Medulla oblongata (tissue), 1 donor: Measurements from ENCODE around the gene MAK.
"Not testable (repeated sequence)": the region's sequence is repeated elsewhere in the genome, so short reads cannot be mapped to it uniquely, and the experiment has no call there.

Source experiments
- DNase-seq: peaks from one replicate; pipeline ENCODE4 v3.0.0-alpha.2; 2015; ENCODE audit errors: extremely low spot score

Gene MAK

DNA sequence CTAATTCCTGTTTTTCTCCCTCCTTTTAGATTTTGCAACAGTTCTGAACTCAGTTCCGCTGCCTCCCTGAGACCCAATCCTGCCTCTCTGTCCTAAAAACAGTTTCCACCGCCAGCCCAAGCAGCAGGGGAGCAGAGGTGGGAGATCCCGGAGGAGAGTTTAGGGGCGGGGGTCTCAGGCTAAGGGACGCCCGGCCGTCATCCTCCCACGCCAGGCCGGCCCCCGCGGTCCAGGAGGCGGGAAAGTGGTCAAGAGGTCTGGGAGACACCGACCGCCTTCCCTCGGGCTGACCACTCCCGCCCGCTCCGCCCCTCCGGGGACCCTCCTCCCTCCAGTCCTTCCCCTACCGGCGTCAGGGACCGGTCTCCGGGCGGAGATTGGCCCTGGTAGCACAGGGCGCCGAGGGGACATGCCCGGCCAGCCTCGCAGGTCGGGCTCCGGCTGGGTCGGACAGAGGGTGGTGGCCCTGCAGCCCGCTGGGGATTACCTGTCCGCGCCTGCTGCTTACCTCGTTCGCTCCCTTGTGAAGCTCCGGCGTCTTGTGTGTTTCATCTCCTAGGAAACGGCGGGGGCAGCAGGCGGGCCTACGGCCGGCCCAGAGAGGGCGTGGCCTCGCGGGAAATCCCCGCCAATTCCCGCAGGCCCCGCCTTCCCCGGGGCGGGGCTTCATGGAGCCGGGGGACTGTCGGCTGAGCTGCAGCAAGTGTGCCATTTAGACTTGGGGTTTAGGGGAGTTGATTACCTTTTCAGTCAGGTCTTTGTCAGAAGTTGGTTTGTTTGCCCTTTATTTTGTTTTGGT lies at the start of gene MAK:
Gene MAK, minus strand, starts transcription at position 545 of the 799 bp plus-strand sequence. CDS start 7,891 bp downstream, outside the sequence.
- DNase-seq, result peak; percentile 90

GRCh38 chr6:10886691-10887502 lies 48.6 kb upstream of the MAK start, which contains the start of gene SYCP2L:
Gene SYCP2L, plus strand, starts transcription at chr6:10887052. Its CDS starts 75 bp downstream, at chr6:10887127.
- DNase-seq, result no peak

DNA sequence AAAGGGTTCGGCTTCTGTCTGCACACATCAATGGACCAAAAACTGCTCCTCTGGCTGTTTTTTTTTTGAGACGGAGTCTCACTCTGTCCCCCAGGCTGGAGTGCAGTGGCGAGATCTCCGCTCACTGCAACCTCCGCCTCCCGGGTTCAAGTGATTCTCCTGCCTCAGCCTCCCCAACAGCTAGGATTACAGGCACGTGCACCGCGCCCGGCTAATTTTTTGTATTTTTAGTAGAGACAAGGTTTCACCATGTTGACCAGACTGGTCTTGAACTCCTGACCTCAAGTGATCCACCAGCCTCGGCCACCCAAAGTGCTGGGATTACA lies 48.0 kb upstream of the MAK start:
- not testable (repeated sequence) for DNase-seq

GRCh38 chr6:10884245-10884972 lies 46.1 kb upstream of the MAK start:
- no peak for DNase-seq

- DNase-seq, result no peak
These were observed 45.2 kb upstream of the MAK start for GRCh38 chr6:10883312-10884244.

DNA sequence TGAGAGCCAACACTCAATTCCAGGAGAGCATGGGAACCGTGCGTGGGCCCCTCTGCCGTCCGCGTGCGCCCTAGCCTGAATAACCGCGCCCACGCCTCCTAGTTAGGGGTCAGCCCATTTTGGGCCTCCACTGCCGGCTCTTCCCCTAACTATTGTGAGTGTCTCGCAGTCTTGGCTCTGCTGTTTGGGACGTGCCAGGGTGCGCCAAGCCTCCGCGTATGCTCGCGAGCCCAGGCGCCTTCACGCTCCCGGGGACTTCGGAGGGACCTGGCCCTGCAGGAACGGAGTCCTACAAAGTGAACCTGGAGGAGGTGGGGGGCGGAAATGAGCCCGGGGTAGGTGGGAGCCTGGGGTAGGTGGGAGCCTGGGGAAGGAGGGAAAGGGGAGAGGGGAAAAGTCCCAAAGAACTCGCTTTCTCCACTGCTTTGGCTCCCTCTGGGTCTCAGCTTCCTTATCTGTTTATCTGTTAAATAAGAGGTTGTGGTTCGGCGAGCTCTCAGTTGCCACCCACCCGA lies 44.4 kb upstream of the MAK start:
- no peak for DNase-seq

- not testable (repeated sequence) for DNase-seq
These were observed 43.9 kb upstream of the MAK start for GRCh38 chr6:10882253-10882630.

DNA sequence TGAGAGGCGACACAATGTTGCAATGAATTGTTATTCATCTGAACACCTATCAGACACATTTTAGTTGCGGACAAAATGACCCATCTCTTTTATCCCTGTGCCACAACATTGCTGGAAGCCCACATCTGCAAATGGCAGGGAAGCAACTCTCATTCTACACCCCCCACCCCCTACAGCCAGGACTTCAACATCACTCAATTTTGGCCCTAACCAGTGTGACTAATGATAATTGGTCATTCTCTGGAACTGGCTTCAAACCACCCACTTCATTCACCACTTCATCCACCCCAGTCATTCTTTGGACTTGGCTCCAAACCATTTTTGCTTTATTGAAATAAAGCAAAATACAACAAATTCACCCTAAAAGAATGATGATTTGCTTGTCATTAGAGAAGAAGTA lies 42.0 kb upstream of the MAK start:
- no peak for DNase-seq

GRCh38 chr6:10877871-10878270 lies 39.5 kb upstream of the MAK start:
- no peak for DNase-seq

DNA sequence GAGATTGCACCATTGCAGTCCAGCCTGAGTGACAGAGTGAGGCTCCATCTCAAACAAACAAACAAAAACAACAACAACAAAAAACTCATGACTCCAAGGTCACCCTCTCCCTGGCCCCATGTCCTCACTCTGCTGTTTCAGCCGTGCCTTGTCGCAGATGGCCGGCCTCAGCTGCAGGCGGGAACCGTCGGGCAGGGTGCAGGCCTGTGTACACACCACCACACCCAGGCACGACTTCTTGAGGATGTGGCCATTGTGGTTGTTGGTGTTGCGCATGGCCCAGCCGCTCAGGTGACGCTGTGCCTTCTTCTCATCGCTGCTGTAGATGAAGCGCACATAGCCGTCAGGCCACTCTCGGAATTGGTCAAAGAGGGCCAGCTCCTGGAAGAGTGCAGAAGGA lies 38.7 kb upstream of the MAK start:
- no peak for DNase-seq

DNA sequence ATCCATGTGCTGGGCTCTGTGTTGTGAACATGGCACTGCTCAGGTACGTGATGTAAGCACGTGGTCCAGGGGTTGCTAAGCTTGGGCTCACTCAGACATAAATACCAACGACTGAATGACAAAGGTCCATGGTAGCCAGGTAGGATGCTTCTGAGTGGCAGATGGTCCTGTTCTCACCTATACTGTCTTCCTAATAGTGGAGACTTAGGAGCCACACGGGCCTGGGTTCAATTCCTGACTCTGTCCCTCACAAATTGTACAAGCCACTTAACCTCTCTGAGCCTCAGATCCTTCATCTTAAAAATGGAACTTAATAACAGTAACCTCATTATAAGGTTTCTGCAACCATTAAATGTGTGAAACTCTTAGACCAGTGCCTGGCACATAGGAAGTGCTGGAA lies 36.7 kb upstream of the MAK start:
- no peak for DNase-seq

GRCh38 chr6:10874207-10874606 lies 35.9 kb upstream of the MAK start:
- no peak for DNase-seq

- no peak for DNase-seq
These were observed 35.0 kb upstream of the MAK start for GRCh38 chr6:10873374-10873773.

DNA sequence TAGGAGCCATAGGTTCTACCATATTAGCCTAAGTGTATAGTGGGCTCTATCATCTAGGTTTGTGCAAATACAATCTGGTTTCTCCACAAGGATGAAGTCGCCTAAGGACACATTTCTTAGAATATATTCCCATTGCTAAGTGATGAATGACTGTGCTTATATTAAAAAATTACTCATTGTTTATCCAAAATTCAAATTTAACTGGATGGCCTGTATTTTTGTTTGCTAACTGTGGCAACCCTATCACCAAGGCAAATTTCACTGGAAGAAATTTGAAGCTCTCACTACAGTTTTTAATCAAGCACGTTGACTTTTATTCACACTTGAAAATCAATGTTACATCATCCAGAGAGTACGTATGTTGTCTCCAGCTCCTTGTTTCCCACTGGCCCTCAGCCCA lies 29.6 kb upstream of the MAK start:
- no peak for DNase-seq

DNA sequence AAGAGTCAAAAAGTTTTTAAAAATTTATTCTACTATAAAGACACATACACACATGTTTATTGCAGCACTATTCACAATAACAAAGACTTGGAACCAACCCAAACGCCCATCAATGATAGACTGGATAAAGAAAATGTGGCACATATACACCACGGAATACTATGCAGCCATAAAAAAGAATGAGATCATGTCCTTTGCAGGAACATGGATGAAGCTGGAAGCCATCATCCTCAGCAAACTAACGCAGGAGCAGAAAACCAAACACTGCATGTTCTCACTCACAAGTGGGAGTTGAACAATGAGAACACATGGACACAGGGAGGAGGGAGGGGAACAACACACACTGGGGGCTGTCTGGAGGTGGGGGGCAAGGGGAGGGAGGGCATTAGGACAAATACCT lies 28.4 kb upstream of the MAK start:
- DNase-seq, result not testable (repeated sequence)

DNA sequence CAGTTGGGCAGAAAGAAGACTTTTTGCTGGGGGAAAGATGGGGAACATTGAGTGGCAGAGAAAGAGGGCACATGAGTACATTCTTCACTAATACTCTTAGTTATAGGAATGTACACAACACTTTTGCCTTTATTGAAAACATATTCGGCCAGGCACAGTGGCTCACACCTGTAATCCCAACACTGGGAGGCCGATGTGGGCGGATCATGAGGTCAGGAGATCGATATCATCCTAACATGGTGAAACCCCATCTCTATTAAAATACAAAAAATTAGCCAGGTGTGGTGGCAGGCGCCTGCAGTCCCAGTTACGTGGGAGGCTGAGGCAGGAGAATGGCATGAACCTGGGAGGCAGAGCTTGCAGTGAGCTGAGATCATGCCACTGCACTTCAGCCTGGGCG lies 24.7 kb upstream of the MAK start:
- not testable (repeated sequence) for DNase-seq

DNA sequence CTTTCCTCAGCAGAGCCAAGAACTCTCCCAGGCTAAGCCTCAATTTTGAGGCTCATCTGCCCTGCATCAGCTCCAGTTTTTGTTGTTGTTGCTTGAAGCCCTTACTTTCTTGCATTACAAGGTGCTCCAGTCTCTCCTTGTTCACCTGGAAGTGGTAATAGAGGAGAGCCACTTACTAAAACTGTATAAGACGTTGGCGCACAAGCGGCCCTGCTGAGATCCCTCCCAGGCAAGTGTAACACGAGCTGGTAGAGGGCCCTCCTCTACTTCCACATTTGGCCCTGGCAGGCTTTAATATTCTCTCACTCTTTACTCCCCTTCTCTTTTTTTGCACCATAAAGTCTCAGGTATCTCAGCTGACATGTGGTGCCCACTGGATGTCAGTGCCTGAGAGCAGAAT lies 24.0 kb upstream of the MAK start:
- DNase-seq, result no peak

GRCh38 chr6:10861086-10861485 lies 22.7 kb upstream of the MAK start:
- no peak for DNase-seq

- no peak for DNase-seq
These were observed 18.9 kb upstream of the MAK start for GRCh38 chr6:10857259-10857658.

GRCh38 chr6:10854922-10855632 lies 16.7 kb upstream of the MAK start:
- no peak for DNase-seq
